Panc1 (cell line): ENCODE results near the gene HAO1.

ENCODE experiments used
- POLR2AphosphoS5 ChIP-seq: IDR thresholded peaks from 2 replicates; pipeline ENCODE4 v1.6.1; 2012; ENCODE audit warnings: mild to moderate bottlenecking, low read depth, low read length, moderate library complexity
- SIN3A ChIP-seq: IDR thresholded peaks from 2 replicates; pipeline ENCODE4 v1.6.1; 2012; ENCODE audit warnings: low read depth, mild to moderate bottlenecking, low read length, moderate library complexity, borderline replicate concordance; ENCODE audit not compliant: insufficient read depth
- TCF7L2 ChIP-seq: IDR thresholded peaks from 2 replicates; pipeline ENCODE4 v1.6.1; 2011; ENCODE audit warnings: mild to moderate bottlenecking, low read depth, low read length, inconsistent platforms
- TF ChIP-seq, protein P1 (sequence below): fragments of 450-650 bp; IDR thresholded peaks from 2 replicates; pipeline ENCODE4 v1.5.1; 2017; ENCODE audit warnings: mild to moderate bottlenecking
- TF ChIP-seq, protein P2 (sequence below), 2 experiments: IDR thresholded peaks; 2 replicates each; pipeline ENCODE4 v1.6.1; 2011 to 2012; ENCODE audit warnings: low read depth in 2 of 2, control low read depth in 1 of 2, low read length in 1 of 2, mild to moderate bottlenecking in 1 of 2, moderate library complexity in 1 of 2; ENCODE audit not compliant: insufficient read depth in 1 of 2

DNA sequence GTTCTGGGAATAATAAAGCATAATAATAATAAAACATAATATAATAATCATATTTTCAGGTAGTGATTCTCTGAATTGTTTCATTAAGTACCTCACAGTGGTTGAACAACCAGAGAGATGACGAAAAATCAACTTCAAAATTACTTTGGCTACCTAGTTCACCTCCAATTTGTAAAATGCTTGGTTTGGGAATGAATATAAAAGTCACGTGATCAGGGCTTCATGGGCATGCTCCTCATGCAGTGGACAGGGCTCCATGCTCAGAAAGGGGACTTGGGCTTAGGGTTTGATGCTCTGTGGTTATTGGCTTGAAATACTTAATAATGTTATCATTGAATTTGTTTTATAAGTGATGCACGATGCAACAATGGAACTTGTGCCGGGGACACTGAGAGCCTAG is 58.2 kb downstream of the HAO1 start:
- TF ChIP-seq, protein P1, sequence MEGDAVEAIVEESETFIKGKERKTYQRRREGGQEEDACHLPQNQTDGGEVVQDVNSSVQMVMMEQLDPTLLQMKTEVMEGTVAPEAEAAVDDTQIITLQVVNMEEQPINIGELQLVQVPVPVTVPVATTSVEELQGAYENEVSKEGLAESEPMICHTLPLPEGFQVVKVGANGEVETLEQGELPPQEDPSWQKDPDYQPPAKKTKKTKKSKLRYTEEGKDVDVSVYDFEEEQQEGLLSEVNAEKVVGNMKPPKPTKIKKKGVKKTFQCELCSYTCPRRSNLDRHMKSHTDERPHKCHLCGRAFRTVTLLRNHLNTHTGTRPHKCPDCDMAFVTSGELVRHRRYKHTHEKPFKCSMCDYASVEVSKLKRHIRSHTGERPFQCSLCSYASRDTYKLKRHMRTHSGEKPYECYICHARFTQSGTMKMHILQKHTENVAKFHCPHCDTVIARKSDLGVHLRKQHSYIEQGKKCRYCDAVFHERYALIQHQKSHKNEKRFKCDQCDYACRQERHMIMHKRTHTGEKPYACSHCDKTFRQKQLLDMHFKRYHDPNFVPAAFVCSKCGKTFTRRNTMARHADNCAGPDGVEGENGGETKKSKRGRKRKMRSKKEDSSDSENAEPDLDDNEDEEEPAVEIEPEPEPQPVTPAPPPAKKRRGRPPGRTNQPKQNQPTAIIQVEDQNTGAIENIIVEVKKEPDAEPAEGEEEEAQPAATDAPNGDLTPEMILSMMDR, result no peak
- TF ChIP-seq POLR2AphosphoS5, result no peak
- TF ChIP-seq, protein P2, sequence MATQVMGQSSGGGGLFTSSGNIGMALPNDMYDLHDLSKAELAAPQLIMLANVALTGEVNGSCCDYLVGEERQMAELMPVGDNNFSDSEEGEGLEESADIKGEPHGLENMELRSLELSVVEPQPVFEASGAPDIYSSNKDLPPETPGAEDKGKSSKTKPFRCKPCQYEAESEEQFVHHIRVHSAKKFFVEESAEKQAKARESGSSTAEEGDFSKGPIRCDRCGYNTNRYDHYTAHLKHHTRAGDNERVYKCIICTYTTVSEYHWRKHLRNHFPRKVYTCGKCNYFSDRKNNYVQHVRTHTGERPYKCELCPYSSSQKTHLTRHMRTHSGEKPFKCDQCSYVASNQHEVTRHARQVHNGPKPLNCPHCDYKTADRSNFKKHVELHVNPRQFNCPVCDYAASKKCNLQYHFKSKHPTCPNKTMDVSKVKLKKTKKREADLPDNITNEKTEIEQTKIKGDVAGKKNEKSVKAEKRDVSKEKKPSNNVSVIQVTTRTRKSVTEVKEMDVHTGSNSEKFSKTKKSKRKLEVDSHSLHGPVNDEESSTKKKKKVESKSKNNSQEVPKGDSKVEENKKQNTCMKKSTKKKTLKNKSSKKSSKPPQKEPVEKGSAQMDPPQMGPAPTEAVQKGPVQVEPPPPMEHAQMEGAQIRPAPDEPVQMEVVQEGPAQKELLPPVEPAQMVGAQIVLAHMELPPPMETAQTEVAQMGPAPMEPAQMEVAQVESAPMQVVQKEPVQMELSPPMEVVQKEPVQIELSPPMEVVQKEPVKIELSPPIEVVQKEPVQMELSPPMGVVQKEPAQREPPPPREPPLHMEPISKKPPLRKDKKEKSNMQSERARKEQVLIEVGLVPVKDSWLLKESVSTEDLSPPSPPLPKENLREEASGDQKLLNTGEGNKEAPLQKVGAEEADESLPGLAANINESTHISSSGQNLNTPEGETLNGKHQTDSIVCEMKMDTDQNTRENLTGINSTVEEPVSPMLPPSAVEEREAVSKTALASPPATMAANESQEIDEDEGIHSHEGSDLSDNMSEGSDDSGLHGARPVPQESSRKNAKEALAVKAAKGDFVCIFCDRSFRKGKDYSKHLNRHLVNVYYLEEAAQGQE (IDR thresholded peaks at IDR 0.05; ENCODE audit: insufficient read depth in 1 of 2, low read depth in 2 of 2, low read length in 1 of 2), result no peak
- TF ChIP-seq SIN3A, result no peak
- TF ChIP-seq TCF7L2, result no peak
